DND-41 (cell line): Measurements from ENCODE around the gene TAS2R42.

Source experiments
- ATAC-seq: fragments of 200-7000 bp; cut with Tn5 transposase; 3 replicates; pipeline ENCODE4 v1.9.1; 2021; ENCODE audit warnings: low read depth; ENCODE audit not compliant: insufficient read depth
- DNase-seq: peaks from one replicate; pipeline ENCODE4 v3.0.0-alpha.2; 2020
- H2AFZ ChIP-seq: 2 replicates; pipeline ENCODE4 v1.6.0; 2012; ENCODE audit warnings: low read depth, low read length
- H3K27ac ChIP-seq: 2 replicates; pipeline ENCODE4 v1.5.1; 2012; ENCODE audit warnings: low read length, inconsistent platforms
- H3K27me3 ChIP-seq: fragments of 200-600 bp; sonication (generic); 2 replicates; pipeline ENCODE4 v1.6.0; 2012; ENCODE audit warnings: low read length, mild to moderate bottlenecking, inconsistent platforms; ENCODE audit not compliant: insufficient read depth, poor library complexity
- H3K36me3 ChIP-seq: 2 replicates; pipeline ENCODE4 v1.5.1; 2012; ENCODE audit warnings: low read length, inconsistent platforms; ENCODE audit not compliant: insufficient read depth
- H3K4me1 ChIP-seq: 2 replicates; pipeline ENCODE4 v1.5.1; 2012; ENCODE audit warnings: mild to moderate bottlenecking, low read length; ENCODE audit not compliant: insufficient read depth
- H3K4me2 ChIP-seq: 2 replicates; pipeline ENCODE4 v1.6.0; 2012; ENCODE audit warnings: mild to moderate bottlenecking, moderate library complexity, low read length, inconsistent platforms; ENCODE audit not compliant: insufficient read depth
- H3K4me3 ChIP-seq, 2 experiments: fragments of 200-600 bp in 1 of 2; shearing (Covaris generic) in 1 of 2; 2 replicates each; pipeline ENCODE4 v1.5.1; 2012 to 2016; ENCODE audit warnings: inconsistent platforms in 2 of 2, low read length in 2 of 2, mild to moderate bottlenecking in 2 of 2, low read depth in 1 of 2, moderate library complexity in 1 of 2
- H3K79me2 ChIP-seq: 2 replicates; pipeline ENCODE4 v1.6.0; 2012; ENCODE audit warnings: low read length, inconsistent platforms; ENCODE audit not compliant: insufficient read depth
- H3K9ac ChIP-seq: 2 replicates; pipeline ENCODE4 v1.6.0; 2012; ENCODE audit warnings: low read depth, mild to moderate bottlenecking, inconsistent platforms, low read length, moderate library complexity
- H3K9me3 ChIP-seq: 2 replicates; pipeline ENCODE4 v1.5.1; 2012; ENCODE audit warnings: low read length, moderate library complexity, mild to moderate bottlenecking, inconsistent platforms; ENCODE audit not compliant: insufficient read depth, severe bottlenecking
- H4K20me1 ChIP-seq: 2 replicates; pipeline ENCODE4 v1.6.0; 2012; ENCODE audit warnings: low read length; ENCODE audit not compliant: insufficient read depth
- CTCF ChIP-seq: IDR thresholded peaks from 2 replicates; pipeline ENCODE4 v1.5.1; 2012; ENCODE audit warnings: borderline replicate concordance, low read length, moderate library complexity, mild to moderate bottlenecking; ENCODE audit not compliant: poor library complexity, severe bottlenecking; ENCODE audit errors: extremely low read depth
- EZH2 ChIP-seq: IDR thresholded peaks from 3 replicates; pipeline ENCODE4 v1.6.1; 2012; ENCODE audit warnings: borderline replicate concordance, low read depth, mild to moderate bottlenecking, moderate library complexity, low read length, inconsistent platforms; ENCODE audit not compliant: severe bottlenecking

TAS2R42 gene

GRCh38 chr12:11166300-11166699 lies 20.4 kb downstream of the TAS2R42 start:
- Histone ChIP-seq H3K79me2 (peaks cover 97% of the 10 kb centered on the region), H3K4me2 (no peak overlapping the region), H3K9ac (no peak overlapping the region), H2AFZ (no peak overlapping the region), H3K4me3 (no peak overlapping the region), H3K27ac (no peak overlapping the region), H3K4me1 (peaks cover 30% of the 10 kb centered on the region), H3K27me3 (no peaks in the 10 kb centered on the region), H4K20me1 (peaks cover 50% of the 10 kb centered on the region), H3K36me3 (peaks cover 55% of the 10 kb centered on the region), H3K9me3 (no peaks in the 10 kb centered on the region)
- TF ChIP-seq CTCF: no peak
- no peak for TF ChIP-seq EZH2
- no peak for DNase-seq
- ATAC-seq: no peak

GRCh38 chr12:11164384-11164783 lies 22.4 kb downstream of the TAS2R42 start:
- no peak for DNase-seq
- H3K79me2 ChIP-seq: peaks cover 98% of the 10 kb centered on the region

GRCh38 chr12:11162502-11162901 lies 24.2 kb downstream of the TAS2R42 start:
- no peak for DNase-seq
- H3K79me2 ChIP-seq: peaks cover 99% of the 10 kb centered on the region
- peaks cover 5% of the 10 kb centered on the region; the same call in 1 of the 2 replicates for H3K4me1 ChIP-seq
- no peaks in the 10 kb centered on the region for H3K27me3 ChIP-seq
- no peak overlapping the region for H3K4me2 ChIP-seq
- H4K20me1 ChIP-seq: peaks cover 46% of the 10 kb centered on the region; the same call in 1 of the 2 replicates
- H3K4me3 ChIP-seq: no peak overlapping the region
- no peak overlapping the region for H2AFZ ChIP-seq
- no peak for TF ChIP-seq CTCF
- no peak for TF ChIP-seq EZH2
- H3K27ac ChIP-seq: no peak overlapping the region
- peaks cover 6% of the 10 kb centered on the region for H3K9me3 ChIP-seq
- peaks cover 59% of the 10 kb centered on the region for H3K36me3 ChIP-seq
- no peak overlapping the region for H3K9ac ChIP-seq
- no peak for ATAC-seq

More at GRCh38 chr12:11164384-11164783, 22.4 kb downstream of the TAS2R42 start:
- H3K36me3 ChIP-seq: peaks cover 62% of the 10 kb centered on the region
- ATAC-seq: no peak
- H3K4me3 ChIP-seq: no peak overlapping the region
- peak overlapping the region; percentile 7; the same call in 1 of the 2 replicates for H3K4me2 ChIP-seq
- H3K27me3 ChIP-seq: no peaks in the 10 kb centered on the region
- no peaks in the 10 kb centered on the region for H3K9me3 ChIP-seq
- H3K4me1 ChIP-seq: peaks cover 18% of the 10 kb centered on the region
- peaks cover 48% of the 10 kb centered on the region for H4K20me1 ChIP-seq
- no peak overlapping the region for H2AFZ ChIP-seq
- TF ChIP-seq EZH2: no peak
- no peak for TF ChIP-seq CTCF
- H3K27ac ChIP-seq: no peak overlapping the region
- H3K9ac ChIP-seq: no peak overlapping the region

- Histone ChIP-seq H3K9me3 (peaks cover 32% of the 10 kb centered on the region), H3K27me3 (no peaks in the 10 kb centered on the region), H3K27ac (no peak overlapping the region), H2AFZ (no peak overlapping the region), H3K4me2 (no peak overlapping the region), H3K79me2 (peaks cover 99% of the 10 kb centered on the region), H3K4me1 (no peaks in the 10 kb centered on the region), H3K36me3 (peaks cover 46% of the 10 kb centered on the region), H3K4me3 (no peak overlapping the region), H4K20me1 (peaks cover 23% of the 10 kb centered on the region; the same call in 1 of the 2 replicates), H3K9ac (no peak overlapping the region)
- DNase-seq (no peak), ATAC-seq (no peak)
- no peak for TF ChIP-seq CTCF
- no peak for TF ChIP-seq EZH2
Measured at GRCh38 chr12:11158885-11159444, 27.8 kb downstream of the TAS2R42 start.
